Activated CD4-positive, alpha-beta T cell treated with anti-CD3 and anti-CD28 coated beads, Interleukin-2, amount 50 U/mL, for 24 hours (primary cell): ENCODE results near the gene POLR2A.
"Not testable (repeated sequence)": the region's sequence is repeated elsewhere in the genome, so short reads cannot be mapped to it uniquely, and the experiment has no call there.

Source experiments
- DNase-seq, 2 donors: peaks; one replicate each; pipeline ENCODE4 v3.0.0-alpha.2; 2020; ENCODE audit warnings: low read depth in 1 of 2, low spot score in 1 of 2

Gene POLR2A

DNA sequence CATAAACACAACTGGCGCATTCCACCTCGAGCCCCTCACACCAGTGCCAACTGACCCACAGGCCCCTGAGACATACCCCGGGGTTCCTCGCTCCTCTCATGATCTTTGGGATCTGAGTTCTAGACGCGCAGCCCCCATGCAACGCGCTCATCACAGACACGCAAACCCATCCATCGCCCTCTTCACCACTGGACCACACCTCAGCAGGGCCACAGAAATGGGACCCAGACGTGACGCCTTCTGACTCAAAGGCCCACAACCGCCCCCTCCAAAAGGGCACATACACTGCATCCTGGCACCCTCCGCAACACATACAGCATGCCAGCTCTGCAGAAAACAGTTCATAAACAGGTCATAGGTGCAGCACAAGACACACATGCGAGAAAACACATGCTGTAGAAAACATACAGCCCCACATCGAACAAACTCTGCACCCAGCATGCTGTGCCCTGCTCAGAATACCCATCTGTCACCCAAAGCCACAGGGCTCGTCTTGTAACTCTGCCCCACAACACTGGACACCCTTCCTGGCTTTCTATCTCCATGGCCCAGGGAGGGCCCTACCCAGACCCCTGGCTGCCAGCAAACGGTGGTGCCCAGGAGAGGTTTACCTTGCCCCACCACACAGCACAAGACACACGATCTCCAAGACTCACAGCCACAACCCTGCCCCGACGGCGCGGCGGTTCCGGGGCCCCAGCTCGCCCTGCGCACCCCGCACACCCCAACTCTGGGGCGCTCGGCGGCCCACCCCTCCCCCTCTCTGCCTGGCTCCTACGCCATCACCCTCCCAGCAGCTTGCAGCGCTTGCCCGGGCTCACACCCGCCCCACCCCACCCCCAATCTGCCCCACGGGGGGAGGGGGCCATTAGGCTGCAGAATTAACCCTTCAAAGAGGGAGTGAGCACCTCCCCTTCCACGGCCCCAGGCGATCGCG, 5.6 kb upstream of the POLR2A start:
- peak; percentile 18 to 30 for DNase-seq

GRCh38 chr17:7479213-7480088, 4.7 kb upstream of the POLR2A start, which contains the start of gene ZBTB4:
ZBTB4 (minus strand) TSS chr17:7479631; CDS start chr17:7466801, 12,830 bp downstream.
- peak; percentile 25 to 29 for DNase-seq

- DNase-seq: no peak
Measured at GRCh38 chr17:7480089-7480384, 4.1 kb upstream of the POLR2A start.

GRCh38 chr17:7481275-7481674, 2.9 kb upstream of the POLR2A start, which contains the start of gene SLC35G6:
SLC35G6 (plus strand) TSS chr17:7481446; CDS start chr17:7481517, 71 bp downstream.
- DNase-seq: not testable (repeated sequence)

GRCh38 chr17:7481842-7482741, 2.1 kb upstream of the POLR2A start:
- not testable (repeated sequence) for DNase-seq

- DNase-seq: not testable (repeated sequence)
Measured at GRCh38 chr17:7482742-7483088, 1.5 kb upstream of the POLR2A start.

- DNase-seq: peak; percentile 87 to 90
Measured at GRCh38 chr17:7483255-7484066, 705 bp upstream of the POLR2A start.

DNA sequence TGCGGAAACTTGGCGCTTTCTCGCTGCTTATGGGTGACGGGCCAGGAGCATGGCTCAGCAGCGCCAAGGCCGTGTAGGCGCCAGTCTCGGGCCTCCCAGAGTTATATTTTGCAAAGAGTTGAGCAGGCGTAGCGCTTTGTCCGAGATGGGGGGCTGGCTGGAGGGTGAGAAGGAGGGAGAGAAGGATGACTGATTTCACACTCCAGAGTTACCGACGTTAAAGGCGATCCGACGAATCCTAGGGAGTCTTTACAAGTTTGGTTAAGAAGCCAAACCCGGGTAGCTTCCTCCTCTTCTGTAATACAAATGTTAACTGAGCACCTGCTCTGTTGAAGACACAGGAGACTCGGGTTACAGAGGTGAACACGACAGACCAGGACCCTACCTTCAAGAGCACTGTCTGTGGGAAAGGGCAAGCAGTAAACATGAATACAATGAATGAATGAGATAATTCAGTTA, 782 bp downstream of the POLR2A start:
- no peak for DNase-seq

- DNase-seq: no peak
Measured at GRCh38 chr17:7486181-7486580, 2.0 kb downstream of the POLR2A start.

GRCh38 chr17:7490144-7490543, 6.0 kb downstream of the POLR2A start:
- no peak for DNase-seq

- DNase-seq: no peak
Measured at GRCh38 chr17:7491583-7491982, 7.4 kb downstream of the POLR2A start.

GRCh38 chr17:7493941-7494340, 9.8 kb downstream of the POLR2A start:
- no peak for DNase-seq

GRCh38 chr17:7495906-7496434, 11.8 kb downstream of the POLR2A start:
- DNase-seq: no peak

GRCh38 chr17:7496470-7497183, 12.5 kb downstream of the POLR2A start:
- no peak for DNase-seq

- DNase-seq: no peak
Measured at GRCh38 chr17:7497228-7497627, 13.1 kb downstream of the POLR2A start.

DNA sequence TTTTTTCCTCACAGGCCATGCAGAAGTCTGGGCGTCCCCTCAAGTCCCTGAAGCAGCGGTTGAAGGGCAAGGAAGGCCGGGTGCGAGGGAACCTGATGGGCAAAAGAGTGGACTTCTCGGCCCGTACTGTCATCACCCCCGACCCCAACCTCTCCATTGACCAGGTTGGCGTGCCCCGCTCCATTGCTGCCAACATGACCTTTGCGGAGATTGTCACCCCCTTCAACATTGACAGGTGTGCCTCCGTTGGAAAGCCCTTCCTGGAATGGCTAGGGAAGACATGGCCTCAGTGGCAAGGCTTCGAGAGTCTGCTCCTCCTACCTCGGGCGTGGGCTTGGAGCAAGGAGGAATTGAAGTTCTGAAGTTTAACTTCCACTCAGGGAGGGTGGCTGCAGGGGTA, 13.5 kb downstream of the POLR2A start:
- DNase-seq: no peak

- DNase-seq: no peak
Measured at GRCh38 chr17:7499161-7499560, 15.0 kb downstream of the POLR2A start.

DNA sequence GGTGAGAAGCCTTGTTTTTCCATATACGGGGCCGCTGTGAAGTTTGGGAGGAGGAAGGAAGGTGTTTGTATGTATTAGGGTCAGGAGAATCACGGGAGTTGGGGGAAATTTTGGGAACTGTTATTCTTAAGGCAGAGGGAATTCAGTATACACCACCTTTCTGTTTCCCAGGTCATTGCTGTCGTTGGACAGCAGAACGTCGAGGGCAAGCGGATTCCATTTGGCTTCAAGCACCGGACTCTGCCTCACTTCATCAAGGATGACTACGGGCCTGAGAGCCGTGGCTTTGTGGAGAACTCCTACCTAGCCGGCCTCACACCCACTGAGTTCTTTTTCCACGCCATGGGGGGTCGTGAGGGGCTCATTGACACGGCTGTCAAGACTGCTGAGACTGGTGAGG, 17.6 kb downstream of the POLR2A start:
- DNase-seq: no peak
